Endometrium (tissue), 2 donors: ENCODE results near the gene TNFSF12.
A peak's percentile ranks its signal among the peaks of the same experiment; 100 is the strongest.

Source experiments
- FAIRE-seq: peaks from 2 replicates; lab custom pipeline; 2012; peaks lifted over from hg19 to GRCh38; lab: Jason Lieb, UNC
- donor health status: control.
- donor health status: control.

Gene TNFSF12

GRCh38 chr17:7570351-7570750 is 21.5 kb downstream of the TNFSF12 start:
- FAIRE-seq, result no peak

- no peak for FAIRE-seq
Measured at GRCh38 chr17:7572338-7572587, 23.4 kb downstream of the TNFSF12 start.

- peak; percentile 99 for FAIRE-seq
Measured at GRCh38 chr17:7572588-7573323, 23.9 kb downstream of the TNFSF12 start.

- no peak for FAIRE-seq
Measured at GRCh38 chr17:7573324-7574080, 24.6 kb downstream of the TNFSF12 start.

- no peak for FAIRE-seq
Measured at GRCh38 chr17:7574176-7574953, 25.5 kb downstream of the TNFSF12 start.

GRCh38 chr17:7575481-7575883 is 26.6 kb downstream of the TNFSF12 start:
- no peak for FAIRE-seq

- no peak for FAIRE-seq
Measured at GRCh38 chr17:7575959-7576358, 27.1 kb downstream of the TNFSF12 start.

GRCh38 chr17:7576432-7576937 is 27.6 kb downstream of the TNFSF12 start:
- no peak for FAIRE-seq

- no peak for FAIRE-seq
Measured at GRCh38 chr17:7577327-7578199, 28.7 kb downstream of the TNFSF12 start.

- no peak for FAIRE-seq
Measured at GRCh38 chr17:7579001-7579833, 30.4 kb downstream of the TNFSF12 start, which contains the start of gene CD68. TSS of gene CD68 (plus strand) at chr17:7579638. CDS start at chr17:7579678, 40 bp downstream.

GRCh38 chr17:7579834-7580603 is 31.2 kb downstream of the TNFSF12 start:
- no peak for FAIRE-seq

GRCh38 chr17:7580604-7581575 is 32.0 kb downstream of the TNFSF12 start:
- no peak for FAIRE-seq

GRCh38 chr17:7582396-7583252 is 33.8 kb downstream of the TNFSF12 start:
- no peak for FAIRE-seq

- FAIRE-seq, result peak; percentile 93
Measured at GRCh38 chr17:7583253-7584109, 34.6 kb downstream of the TNFSF12 start, which contains the start of gene MPDU1. TSS of gene MPDU1 (plus strand) at chr17:7583852. CDS start at chr17:7583863, 11 bp downstream.

GRCh38 chr17:7586673-7587419 is 38.0 kb downstream of the TNFSF12 start:
- no peak for FAIRE-seq
